Fibroblast of gingiva (primary cell): Measurements from ENCODE around the gene FAM200B.

ENCODE experiments used
- DNase-seq: peaks from one replicate; pipeline ENCODE4 v3.0.0-alpha.2; 2011; ENCODE audit warnings: low read depth

Gene FAM200B

DNA sequence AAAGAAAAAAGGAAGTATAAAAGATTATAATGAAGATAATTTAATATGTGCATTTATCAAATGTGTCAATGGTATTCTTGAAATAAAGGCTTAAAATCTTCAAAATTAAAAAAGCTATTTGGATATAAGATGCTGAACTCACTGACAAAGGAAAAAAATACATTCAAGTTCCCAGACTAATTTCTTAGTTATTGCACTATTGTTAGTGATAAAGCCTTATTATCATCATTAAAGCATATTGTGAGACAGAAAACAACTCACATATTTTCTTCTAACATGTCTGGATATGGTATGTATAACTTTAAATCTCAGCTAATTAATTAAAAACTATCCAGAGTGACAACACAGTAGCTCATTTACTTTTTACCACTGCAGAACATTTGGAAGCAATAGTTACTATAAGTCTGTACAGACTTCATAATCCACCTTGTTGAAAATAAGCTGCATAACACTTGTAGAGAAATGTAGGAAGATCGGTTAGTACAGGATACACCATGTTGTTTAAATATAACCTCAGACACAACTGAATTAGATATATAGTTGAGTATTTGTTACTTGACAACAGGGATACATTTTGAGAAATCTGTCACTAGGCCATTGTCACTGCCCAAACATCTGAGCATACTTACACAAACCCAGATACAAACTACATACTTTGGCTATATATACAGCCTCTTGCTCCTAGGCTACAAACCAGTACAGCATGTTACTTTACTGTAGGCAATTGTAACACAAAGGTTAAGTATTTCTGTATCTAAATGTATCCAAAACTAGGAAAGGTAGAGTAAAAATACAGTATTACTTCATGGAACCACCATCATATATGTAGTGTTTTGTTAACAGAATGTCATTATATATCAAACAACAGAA lies 12.8 kb upstream of the FAM200B start:
- no peak for DNase-seq

DNA sequence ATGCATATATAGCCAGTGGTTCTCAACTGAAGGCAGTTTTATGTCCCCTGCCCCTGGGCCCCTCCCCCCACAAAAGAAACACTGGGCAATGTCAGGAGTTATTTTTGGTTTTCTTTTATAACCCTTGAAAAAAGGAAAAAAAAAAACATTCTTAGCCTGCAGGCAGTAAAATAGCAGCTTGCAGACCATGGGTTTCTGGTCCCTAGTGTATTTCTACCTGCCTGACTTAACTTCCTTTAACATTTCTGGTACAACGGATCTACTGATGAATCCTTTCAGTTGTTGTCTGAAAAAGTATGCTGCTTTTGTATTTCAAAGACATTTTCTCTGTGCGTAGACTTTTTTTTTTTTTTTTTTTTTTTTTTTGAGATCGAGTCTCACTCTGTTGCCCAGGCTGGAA lies 11.1 kb upstream of the FAM200B start:
- DNase-seq = no peak

- no peak for DNase-seq
Measured at GRCh38 chr4:15672101-15672500, 9.5 kb upstream of the FAM200B start.

GRCh38 chr4:15673337-15673736 lies 8.3 kb upstream of the FAM200B start:
- no peak for DNase-seq

DNA sequence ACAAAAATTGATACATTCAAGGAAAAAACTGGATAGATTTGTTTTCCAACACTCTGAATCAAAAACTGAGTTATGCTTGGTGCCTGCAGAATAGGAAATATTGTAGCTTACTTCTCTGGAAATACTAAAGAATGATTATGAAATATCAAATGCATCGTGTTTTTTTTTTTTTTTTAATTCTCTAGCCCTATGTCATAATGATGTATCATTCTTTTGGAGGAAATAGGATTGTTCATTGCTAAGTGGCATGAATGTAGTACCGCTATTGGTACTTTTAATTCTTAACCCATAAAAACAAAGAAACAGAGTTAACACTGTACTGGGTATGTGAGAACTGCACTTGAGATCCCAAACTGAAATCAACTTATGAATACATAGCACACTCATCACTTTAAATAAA lies 7.6 kb upstream of the FAM200B start:
- DNase-seq = no peak

GRCh38 chr4:15674926-15675325 lies 6.7 kb upstream of the FAM200B start:
- no peak for DNase-seq

- DNase-seq = no peak
Measured at GRCh38 chr4:15675356-15675755, 6.3 kb upstream of the FAM200B start.

DNA sequence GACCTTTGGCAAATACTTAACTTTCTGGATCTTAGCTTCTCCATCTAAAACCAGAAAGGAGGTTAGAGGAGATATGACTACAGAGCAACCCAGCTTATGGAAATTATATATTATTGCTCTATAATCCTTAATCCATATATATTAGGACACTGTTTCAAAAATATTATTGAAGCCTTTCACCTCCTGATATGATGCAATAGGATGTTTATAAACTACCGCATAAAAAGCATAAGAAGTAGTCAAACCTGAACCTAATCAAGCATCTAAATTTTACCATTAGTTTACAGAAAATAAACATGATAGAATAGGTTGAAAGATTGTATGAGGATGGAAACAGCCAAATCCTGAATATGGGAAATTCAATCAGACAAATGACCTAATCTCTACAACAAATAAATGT lies 5.6 kb upstream of the FAM200B start:
- no peak for DNase-seq

DNA sequence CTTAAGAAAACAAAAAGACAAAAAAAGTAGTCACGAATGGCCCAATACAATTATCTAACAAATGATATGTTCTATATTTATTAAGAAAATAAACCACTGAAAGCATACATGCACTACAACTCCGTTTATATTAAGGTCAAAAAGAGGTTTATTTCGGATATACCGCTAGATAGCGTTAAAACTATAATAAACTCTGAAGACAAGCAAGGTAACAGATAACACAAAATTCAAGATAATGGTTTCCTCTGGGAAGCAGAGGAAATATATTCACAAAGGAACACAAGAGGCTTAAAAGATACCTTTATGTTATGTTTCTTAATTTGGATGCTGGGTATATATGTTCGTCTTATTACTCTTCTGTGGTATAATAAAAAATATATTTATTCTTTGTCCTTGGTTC lies 4.7 kb upstream of the FAM200B start:
- no peak for DNase-seq

GRCh38 chr4:15677507-15677988 lies 4.1 kb upstream of the FAM200B start:
- no peak for DNase-seq

- DNase-seq = no peak
Measured at GRCh38 chr4:15681067-15681371, 608 bp upstream of the FAM200B start.

DNA sequence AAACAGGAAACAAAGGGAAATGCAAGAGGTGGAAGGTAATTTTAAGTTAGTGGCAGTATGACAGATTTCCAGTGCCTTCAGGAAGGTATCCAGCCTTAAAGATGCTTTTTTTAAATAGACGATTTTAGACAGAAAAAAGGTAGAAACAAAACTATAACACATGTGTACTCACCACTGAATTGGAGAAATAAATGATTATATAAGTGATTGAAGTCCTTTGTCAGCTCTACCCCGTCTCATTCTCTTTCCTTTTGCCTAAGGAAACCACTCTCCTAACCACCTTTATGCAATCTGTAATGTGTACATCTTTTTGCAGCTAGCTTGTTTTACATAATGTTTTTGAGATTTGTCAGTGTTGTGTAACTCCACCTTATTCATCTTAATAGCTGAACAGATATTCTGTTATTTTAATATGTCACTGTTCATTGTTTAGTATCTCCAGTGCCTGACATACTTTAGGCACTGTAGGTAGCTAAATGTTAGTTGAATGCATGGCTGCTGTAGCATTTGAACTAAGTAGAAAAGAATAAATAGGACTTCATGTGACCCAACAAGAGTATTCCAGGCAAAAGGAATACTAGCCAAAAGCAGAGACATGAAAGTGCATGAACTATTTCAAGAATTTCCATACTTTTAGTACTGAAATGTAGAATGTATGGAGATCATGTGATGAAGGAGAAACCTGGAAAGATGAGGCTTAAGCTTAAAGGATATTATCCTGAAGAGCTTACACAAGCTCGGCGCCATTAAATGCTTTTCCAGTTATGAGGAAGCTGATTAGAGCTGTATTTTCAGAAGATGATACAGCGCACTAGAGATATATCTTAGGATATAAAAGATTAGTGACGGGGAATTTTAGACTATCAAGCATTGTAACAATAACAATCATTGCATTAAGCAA lies 865 bp downstream of the FAM200B start:
- DNase-seq = no peak

- DNase-seq = no peak
Measured at GRCh38 chr4:15683143-15683495, 1.5 kb downstream of the FAM200B start.

DNA sequence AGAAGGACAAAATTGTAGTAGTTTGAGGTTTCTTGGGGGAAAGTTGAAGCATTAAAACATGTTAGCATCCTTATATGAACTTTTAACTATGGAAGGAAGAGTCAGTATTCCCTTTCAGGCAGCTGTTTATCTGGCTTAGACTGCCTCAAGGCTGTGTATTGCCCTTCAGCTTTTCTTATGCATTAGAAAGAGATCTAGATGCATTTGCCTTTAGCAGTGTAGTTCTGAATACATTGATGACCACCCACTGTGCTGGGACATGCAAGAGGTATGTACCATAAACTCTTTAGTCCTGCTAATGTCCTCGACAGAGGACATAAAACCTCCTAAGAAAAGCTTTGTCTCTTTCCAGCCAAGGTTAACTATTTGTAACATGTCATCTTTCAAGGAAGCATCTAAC lies 2.9 kb downstream of the FAM200B start:
- no peak for DNase-seq

GRCh38 chr4:15688051-15688450 lies 6.4 kb downstream of the FAM200B start:
- peak; percentile 14 for DNase-seq

GRCh38 chr4:15689540-15689939 lies 7.9 kb downstream of the FAM200B start:
- no peak for DNase-seq

GRCh38 chr4:15690020-15690809 lies 8.6 kb downstream of the FAM200B start:
- DNase-seq = peak; percentile 39

DNA sequence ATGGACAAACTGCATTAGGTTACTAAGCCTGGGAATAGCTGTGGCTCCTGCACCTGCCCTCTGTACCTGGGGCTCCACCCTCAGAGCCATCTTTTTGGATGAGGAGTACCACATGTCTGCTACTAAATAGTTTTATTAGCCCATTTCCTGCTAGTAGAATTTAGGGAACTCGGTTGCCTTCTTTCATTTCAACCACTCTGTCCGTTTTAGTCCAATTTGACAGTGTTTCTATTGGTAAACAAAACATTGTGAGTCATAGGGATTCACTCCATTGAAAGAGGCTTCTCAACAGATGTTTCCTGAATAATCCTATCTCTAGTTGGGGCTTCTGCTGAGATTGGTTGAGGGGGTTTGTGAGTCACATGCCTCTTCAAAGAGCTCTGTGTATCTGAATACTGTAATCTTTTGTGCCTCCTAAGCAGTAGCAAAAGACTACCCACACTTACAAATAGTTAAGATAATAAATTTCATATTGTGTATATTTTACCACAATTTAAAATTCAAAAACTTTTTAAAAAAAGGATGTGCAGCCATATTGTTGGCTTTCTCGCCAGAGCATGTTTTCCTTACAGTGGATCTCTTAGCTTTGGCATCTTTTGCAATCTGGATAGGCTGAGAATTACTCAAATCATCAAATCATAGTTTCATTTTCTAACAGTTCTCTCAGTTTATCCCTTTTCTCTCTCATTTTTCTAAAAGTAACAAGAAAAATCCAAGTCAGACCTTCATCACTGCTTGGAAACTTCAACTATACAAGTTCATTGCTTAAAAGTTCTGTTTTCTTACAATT lies 9.9 kb downstream of the FAM200B start:
- peak; percentile 29 for DNase-seq

DNA sequence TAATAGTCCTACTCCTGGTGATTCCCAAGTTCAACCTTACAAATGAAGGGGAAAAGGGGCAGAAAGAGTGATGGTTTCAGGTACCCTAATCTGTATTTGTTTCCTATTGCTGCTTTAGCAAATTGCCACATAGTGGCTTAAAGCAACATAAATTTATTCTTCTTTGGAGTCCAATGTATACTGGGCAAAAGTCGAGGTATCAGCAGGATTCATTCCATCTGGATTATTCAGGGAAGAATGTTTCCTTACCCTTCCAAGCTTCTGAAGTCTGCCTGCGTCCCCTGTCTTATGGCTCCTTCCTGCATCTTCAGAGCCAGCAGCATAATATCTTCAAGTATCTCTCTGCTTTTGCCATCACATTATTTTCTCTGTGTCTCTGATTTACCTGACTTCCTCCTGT lies 11.0 kb downstream of the FAM200B start:
- no peak for DNase-seq

DNA sequence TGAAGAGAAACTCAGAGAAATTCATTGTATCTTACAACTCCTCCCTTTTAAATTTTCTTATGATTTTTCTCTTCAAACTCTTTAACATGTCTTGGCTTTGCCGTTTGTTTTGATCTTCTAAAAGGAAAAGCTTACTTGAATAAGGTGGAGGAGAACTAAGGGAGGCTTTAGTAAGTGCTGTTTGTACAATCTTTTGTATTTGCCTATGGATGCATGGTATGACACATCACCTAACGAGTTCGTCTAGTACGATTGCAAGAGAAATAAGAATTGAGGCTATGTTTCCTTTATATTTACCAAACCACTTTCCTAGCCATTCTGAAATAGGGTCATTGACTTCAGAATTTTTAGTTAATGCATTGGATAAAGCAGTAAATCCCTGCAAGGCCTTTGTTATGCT lies 12.8 kb downstream of the FAM200B start:
- DNase-seq = no peak

DNA sequence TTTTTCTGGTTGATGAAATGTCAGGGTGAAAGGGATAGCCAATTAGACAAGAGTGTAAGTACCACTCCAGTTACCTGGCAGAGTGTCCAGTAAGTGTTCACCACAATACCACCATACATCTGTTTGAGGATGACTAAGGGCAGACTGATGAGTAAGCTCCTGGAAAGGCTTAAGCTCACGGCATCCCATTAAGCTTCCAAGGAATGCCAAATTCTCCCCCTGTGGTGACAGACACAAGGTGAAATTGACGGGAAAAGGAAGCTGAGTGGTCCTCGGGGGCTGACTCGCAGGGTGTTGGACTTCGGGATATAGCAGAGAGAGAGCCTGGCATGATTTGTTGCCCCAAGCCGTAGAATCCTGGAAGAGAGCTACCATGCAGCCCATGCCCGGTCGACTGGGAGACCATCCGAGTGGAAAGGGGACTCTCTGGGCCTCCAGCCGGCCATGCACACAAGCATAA lies 13.6 kb downstream of the FAM200B start:
- DNase-seq = peak; percentile 38

DNA sequence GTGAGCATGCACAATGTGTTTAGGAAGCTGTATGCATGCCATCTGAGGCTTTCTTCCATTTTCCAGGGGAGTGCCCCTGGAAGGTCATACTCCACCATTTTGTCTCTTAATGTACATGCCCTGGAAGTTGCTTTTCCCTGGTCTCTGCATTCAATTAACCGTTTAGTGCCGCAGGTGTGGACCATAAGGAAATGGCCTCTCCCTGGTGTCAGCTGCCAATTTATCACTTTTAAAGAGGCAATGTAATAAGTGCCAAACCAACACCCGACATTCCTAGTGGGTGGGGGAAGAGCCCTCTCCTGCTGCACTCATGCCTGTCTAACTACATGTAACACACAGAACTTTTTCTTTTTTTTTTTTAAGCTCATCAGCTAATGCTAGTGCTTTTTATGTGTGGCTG lies 14.1 kb downstream of the FAM200B start:
- DNase-seq = no peak
